Liver (tissue), 9 donors: ENCODE data around the gene MAGEF1. TPM values are rescaled to one million over a fixed set of nuclear protein-coding genes. Genes with fewer than 3 reads are reported as not detected.

Source experiments
- DNase-seq: peaks from one replicate; pipeline ENCODE4 v3.0.0-alpha.2; 2017; ENCODE audit warnings: low spot score
- H3K27ac ChIP-seq, 2 donors: one replicate each; pipeline ENCODE4 v1.7.0; 2013; ENCODE audit warnings: inconsistent platforms in 2 of 2, low read length in 2 of 2, control low read depth in 1 of 2, low read depth in 1 of 2, mild to moderate bottlenecking in 1 of 2
- H3K27me3 ChIP-seq, 4 donors: one replicate each; pipeline versions ENCODE4 v1.6.1 to v1.7.0; 2013; ENCODE audit warnings: low read length in 3 of 4, inconsistent platforms in 1 of 4, mild to moderate bottlenecking in 1 of 4, moderate library complexity in 1 of 4; ENCODE audit not compliant: control insufficient read depth in 4 of 4, insufficient read depth in 4 of 4
- H3K36me3 ChIP-seq, 4 donors: one replicate each; pipeline versions ENCODE4 v1.6.1 to v1.7.0; 2013; ENCODE audit warnings: low read length in 3 of 4, mild to moderate bottlenecking in 3 of 4, low read depth in 1 of 4, moderate library complexity in 1 of 4; ENCODE audit not compliant: control insufficient read depth in 4 of 4, insufficient read depth in 3 of 4
- H3K4me1 ChIP-seq, 4 donors: one replicate each; pipeline versions ENCODE4 v1.6.1 to v1.7.0; 2013; ENCODE audit warnings: low read length in 3 of 4, mild to moderate bottlenecking in 3 of 4, moderate library complexity in 1 of 4; ENCODE audit not compliant: control insufficient read depth in 4 of 4, insufficient read depth in 4 of 4
- H3K4me3 ChIP-seq, 3 donors: one replicate each; pipeline versions ENCODE4 v1.6.1 to v1.7.0; 2013; ENCODE audit warnings: low read length in 3 of 3, control low read depth in 1 of 3, low read depth in 1 of 3, mild to moderate bottlenecking in 1 of 3
- H3K9ac ChIP-seq, 2 donors: one replicate each; pipeline ENCODE4 v1.7.0; 2013; ENCODE audit warnings: low read length in 2 of 2, mild to moderate bottlenecking in 2 of 2, moderate library complexity in 2 of 2, control low read depth in 1 of 2, low read depth in 1 of 2
- H3K9me3 ChIP-seq, 4 donors: one replicate each; pipeline versions ENCODE4 v1.6.1 to v1.7.0; 2013; ENCODE audit warnings: low read length in 3 of 4; ENCODE audit not compliant: control insufficient read depth in 4 of 4
- EGR1 ChIP-seq, 2 donors: IDR thresholded peaks; 2 replicates each; pipeline ENCODE4 v1.6.1; 2016 to 2018; ENCODE audit warnings: antibody characterized with exemption in 2 of 2, low read depth in 2 of 2
- FOXA1 ChIP-seq: IDR thresholded peaks from 2 replicates; pipeline ENCODE4 v1.6.1; 2016; ENCODE audit warnings: antibody characterized with exemption
- FOXA2 ChIP-seq: IDR thresholded peaks from 2 replicates; pipeline ENCODE4 v1.6.1; 2016; ENCODE audit warnings: antibody characterized with exemption
- GABPA ChIP-seq, 2 donors: IDR thresholded peaks in 1 of 2; conservative IDR thresholded peaks in 1 of 2; 2 replicates each; pipeline ENCODE4 v1.6.1; 2016; ENCODE audit warnings: antibody characterized with exemption in 2 of 2, mild to moderate bottlenecking in 1 of 2, moderate library complexity in 1 of 2
- HNF4A ChIP-seq, 2 donors: conservative IDR thresholded peaks; 2 replicates each; pipeline ENCODE4 v1.6.1; 2016; ENCODE audit warnings: antibody characterized with exemption in 2 of 2, mild to moderate bottlenecking in 2 of 2
- HNF4G ChIP-seq: IDR thresholded peaks from 2 replicates; pipeline ENCODE4 v1.6.1; 2016; ENCODE audit warnings: antibody characterized with exemption
- JUND ChIP-seq, 2 donors: IDR thresholded peaks; 2 replicates each; pipeline ENCODE4 v1.6.1; 2016; ENCODE audit warnings: antibody characterized with exemption in 2 of 2
- MAX ChIP-seq: IDR thresholded peaks from 2 replicates; pipeline ENCODE4 v1.6.1; 2016; ENCODE audit warnings: antibody characterized with exemption
- NR2F2 ChIP-seq: IDR thresholded peaks from 2 replicates; pipeline ENCODE4 v1.6.1; 2016; ENCODE audit warnings: antibody characterized with exemption
- RAD21 ChIP-seq, 2 donors: IDR thresholded peaks; 2 replicates each; pipeline ENCODE4 v1.6.1; 2016; ENCODE audit warnings: antibody characterized with exemption in 2 of 2, mild to moderate bottlenecking in 2 of 2
- RXRA ChIP-seq, 2 donors: IDR thresholded peaks; 2 replicates each; pipeline ENCODE4 v1.6.1; 2017 to 2018; ENCODE audit warnings: antibody characterized with exemption in 2 of 2, mild to moderate bottlenecking in 1 of 2
- SP1 ChIP-seq: IDR thresholded peaks from 2 replicates; pipeline ENCODE4 v1.6.1; 2018; ENCODE audit warnings: antibody characterized with exemption, mild to moderate bottlenecking
- TAF1 ChIP-seq: conservative IDR thresholded peaks from 2 replicates; pipeline ENCODE4 v1.6.1; 2016; ENCODE audit warnings: antibody characterized with exemption, mild to moderate bottlenecking
- YY1 ChIP-seq: IDR thresholded peaks from 2 replicates; pipeline ENCODE4 v1.6.1; 2016; ENCODE audit warnings: antibody characterized with exemption, mild to moderate bottlenecking
- ZBTB33 ChIP-seq: IDR thresholded peaks from 2 replicates; pipeline ENCODE4 v1.6.1; 2016; ENCODE audit warnings: antibody characterized with exemption
- WGBS: extraction: QIAGEN DNeasy Blood & Tissue Kit; methylation state at CpG from one replicate; pipeline ENCODE4 v1.1.7; 2013; 5-methylcytosine and 5-hydroxymethylcytosine counted together
- polyA plus RNA-seq, 2 donors: library from polyadenylated mRNA; stranded (reverse) in 1 of 2; unstranded in 1 of 2; fragments of 200-250 nt in 1 of 2; fragments of >200 nt in 1 of 2; fragmentation: Nextera tagmentation in 1 of 2; extraction: Ambion mirVana in 1 of 2; gene quantifications; one replicate each; pipeline versions ENCODE4 v1.2.1 to v1.2.3, GENCODE V29; 2013 to 2015
- total RNA-seq, 2 donors: library from RNA; depleted of rRNA; stranded (reverse); fragments of >200 nt; gene quantifications; one replicate each; pipeline ENCODE4 v1.2.3, GENCODE V29; 2014
- TF ChIP-seq, protein P1 (sequence below): IDR thresholded peaks from 2 replicates; pipeline ENCODE4 v1.6.1; 2016; ENCODE audit warnings: antibody characterized with exemption
- TF ChIP-seq, protein P2 (sequence below): fragments of 150-350 bp; IDR thresholded peaks from 2 replicates; pipeline ENCODE4 v1.5.1; 2017; ENCODE audit warnings: improper control_type of control experiment, low read depth, low read length; ENCODE audit not compliant: missing input control
- TF ChIP-seq, protein P3 (sequence below): IDR thresholded peaks from 2 replicates; pipeline ENCODE4 v1.6.1; 2016; ENCODE audit warnings: antibody characterized with exemption, mild to moderate bottlenecking
- donor health status: healthy.
- donor health status: healthy.
- donor health status: healthy.
- donor health status: healthy.
- donor health status: healthy.

Gene MAGEF1
- total and polyA plus RNA-seq, 4 donors = 12.9 to 15.5 (median 14.3) TPM

DNA sequence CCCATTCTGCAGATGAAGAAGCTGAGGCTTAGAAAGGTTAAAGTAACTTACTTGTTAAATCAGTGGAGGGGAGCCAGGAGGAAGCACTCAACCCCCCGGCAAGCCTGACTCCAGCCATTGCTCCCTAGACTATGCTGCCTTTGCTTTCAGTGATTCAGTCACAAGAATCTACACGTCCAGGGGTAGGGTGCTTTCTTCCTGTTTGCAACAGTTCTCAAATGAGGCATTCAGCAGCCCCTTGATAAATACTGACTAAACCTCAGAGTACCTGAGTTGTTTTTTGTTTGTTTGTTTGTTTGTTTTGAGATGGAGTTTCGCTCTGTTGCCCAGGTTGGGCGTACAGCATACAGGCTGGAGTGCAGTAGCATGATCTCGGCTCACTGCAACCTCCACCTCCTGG, 28.6 kb downstream of the MAGEF1 start:
- no peaks in the 10 kb centered on the region for H3K9me3 ChIP-seq
- no peak for DNase-seq
- H3K4me1 ChIP-seq = no peaks in the 10 kb centered on the region
- no peaks in the 10 kb centered on the region for H3K36me3 ChIP-seq
- no peak overlapping the region for H3K27ac ChIP-seq
- 81% methylated on average over 5 of the region's 5 CpGs for WGBS
- no peak overlapping the region for H3K9ac ChIP-seq
- H3K4me3 ChIP-seq = no peak overlapping the region
- TF ChIP-seq FOXA2 (no peak), RXRA (IDR thresholded peaks at IDR 0.05) (no peak), EGR1 (IDR thresholded peaks at IDR 0.05; ENCODE audit: low read depth in 2 of 2) (no peak), GABPA (IDR thresholded peaks at IDR 0.05 in 1 of 2, conservative IDR thresholded peaks at IDR 0.05 in 1 of 2) (no peak), TAF1 (no peak), ZBTB33 (no peak)
- TF ChIP-seq, protein P1, sequence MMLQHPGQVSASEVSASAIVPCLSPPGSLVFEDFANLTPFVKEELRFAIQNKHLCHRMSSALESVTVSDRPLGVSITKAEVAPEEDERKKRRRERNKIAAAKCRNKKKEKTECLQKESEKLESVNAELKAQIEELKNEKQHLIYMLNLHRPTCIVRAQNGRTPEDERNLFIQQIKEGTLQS = no peak
- no peaks in the 10 kb centered on the region for H3K27me3 ChIP-seq

DNA sequence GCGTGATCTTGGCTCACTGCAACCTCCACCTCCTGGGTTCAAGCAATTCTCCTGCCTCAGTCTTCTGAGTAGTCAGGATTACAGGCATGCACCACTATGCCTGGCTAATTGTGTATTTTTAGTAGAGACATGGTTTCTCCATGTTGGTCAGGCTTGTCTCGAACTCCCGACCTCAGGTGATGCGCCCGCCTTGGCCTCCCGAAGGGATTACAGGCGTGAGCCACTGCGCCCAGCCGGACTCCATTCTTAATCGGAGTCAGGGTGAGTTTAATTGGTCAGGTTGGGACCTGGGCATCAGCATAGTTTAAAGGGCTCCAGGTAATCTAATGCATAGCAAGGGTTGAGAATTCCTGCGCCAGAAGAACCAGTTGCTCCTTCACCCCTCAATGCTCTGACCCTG, 29.2 kb downstream of the MAGEF1 start:
- WGBS = 98% methylated on average over 11 of the region's 11 CpGs
- Histone ChIP-seq H3K27ac (no peak overlapping the region), H3K9ac (no peak overlapping the region), H3K4me3 (no peak overlapping the region), H3K9me3 (no peaks in the 10 kb centered on the region), H3K36me3 (no peaks in the 10 kb centered on the region), H3K4me1 (no peaks in the 10 kb centered on the region), H3K27me3 (no peaks in the 10 kb centered on the region)
- DNase-seq = no peak
- TF ChIP-seq HNF4G (no peak), JUND (IDR thresholded peaks at IDR 0.05) (no peak), FOXA1 (no peak), YY1 (no peak), RAD21 (IDR thresholded peaks at IDR 0.05) (no peak), MAX (no peak), FOXA2 (no peak), SP1 (no peak), RXRA (IDR thresholded peaks at IDR 0.05) (no peak), ZBTB33 (no peak), GABPA (IDR thresholded peaks at IDR 0.05 in 1 of 2, conservative IDR thresholded peaks at IDR 0.05 in 1 of 2) (no peak), HNF4A (conservative IDR thresholded peaks at IDR 0.05) (no peak), NR2F2 (no peak), TAF1 (no peak), EGR1 (IDR thresholded peaks at IDR 0.05; ENCODE audit: low read depth in 2 of 2) (no peak)
- TF ChIP-seq, protein P2, sequence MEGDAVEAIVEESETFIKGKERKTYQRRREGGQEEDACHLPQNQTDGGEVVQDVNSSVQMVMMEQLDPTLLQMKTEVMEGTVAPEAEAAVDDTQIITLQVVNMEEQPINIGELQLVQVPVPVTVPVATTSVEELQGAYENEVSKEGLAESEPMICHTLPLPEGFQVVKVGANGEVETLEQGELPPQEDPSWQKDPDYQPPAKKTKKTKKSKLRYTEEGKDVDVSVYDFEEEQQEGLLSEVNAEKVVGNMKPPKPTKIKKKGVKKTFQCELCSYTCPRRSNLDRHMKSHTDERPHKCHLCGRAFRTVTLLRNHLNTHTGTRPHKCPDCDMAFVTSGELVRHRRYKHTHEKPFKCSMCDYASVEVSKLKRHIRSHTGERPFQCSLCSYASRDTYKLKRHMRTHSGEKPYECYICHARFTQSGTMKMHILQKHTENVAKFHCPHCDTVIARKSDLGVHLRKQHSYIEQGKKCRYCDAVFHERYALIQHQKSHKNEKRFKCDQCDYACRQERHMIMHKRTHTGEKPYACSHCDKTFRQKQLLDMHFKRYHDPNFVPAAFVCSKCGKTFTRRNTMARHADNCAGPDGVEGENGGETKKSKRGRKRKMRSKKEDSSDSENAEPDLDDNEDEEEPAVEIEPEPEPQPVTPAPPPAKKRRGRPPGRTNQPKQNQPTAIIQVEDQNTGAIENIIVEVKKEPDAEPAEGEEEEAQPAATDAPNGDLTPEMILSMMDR = no peak
- TF ChIP-seq, protein P1 = no peak
- TF ChIP-seq, protein P3, sequence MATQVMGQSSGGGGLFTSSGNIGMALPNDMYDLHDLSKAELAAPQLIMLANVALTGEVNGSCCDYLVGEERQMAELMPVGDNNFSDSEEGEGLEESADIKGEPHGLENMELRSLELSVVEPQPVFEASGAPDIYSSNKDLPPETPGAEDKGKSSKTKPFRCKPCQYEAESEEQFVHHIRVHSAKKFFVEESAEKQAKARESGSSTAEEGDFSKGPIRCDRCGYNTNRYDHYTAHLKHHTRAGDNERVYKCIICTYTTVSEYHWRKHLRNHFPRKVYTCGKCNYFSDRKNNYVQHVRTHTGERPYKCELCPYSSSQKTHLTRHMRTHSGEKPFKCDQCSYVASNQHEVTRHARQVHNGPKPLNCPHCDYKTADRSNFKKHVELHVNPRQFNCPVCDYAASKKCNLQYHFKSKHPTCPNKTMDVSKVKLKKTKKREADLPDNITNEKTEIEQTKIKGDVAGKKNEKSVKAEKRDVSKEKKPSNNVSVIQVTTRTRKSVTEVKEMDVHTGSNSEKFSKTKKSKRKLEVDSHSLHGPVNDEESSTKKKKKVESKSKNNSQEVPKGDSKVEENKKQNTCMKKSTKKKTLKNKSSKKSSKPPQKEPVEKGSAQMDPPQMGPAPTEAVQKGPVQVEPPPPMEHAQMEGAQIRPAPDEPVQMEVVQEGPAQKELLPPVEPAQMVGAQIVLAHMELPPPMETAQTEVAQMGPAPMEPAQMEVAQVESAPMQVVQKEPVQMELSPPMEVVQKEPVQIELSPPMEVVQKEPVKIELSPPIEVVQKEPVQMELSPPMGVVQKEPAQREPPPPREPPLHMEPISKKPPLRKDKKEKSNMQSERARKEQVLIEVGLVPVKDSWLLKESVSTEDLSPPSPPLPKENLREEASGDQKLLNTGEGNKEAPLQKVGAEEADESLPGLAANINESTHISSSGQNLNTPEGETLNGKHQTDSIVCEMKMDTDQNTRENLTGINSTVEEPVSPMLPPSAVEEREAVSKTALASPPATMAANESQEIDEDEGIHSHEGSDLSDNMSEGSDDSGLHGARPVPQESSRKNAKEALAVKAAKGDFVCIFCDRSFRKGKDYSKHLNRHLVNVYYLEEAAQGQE = no peak
